Measurements from ENCODE around the gene BACH2.
"Not testable (repeated sequence)": the region's sequence is repeated elsewhere in the genome, so short reads cannot be mapped to it uniquely, and the experiment has no call there.

Gene BACH2

GRCh38 chr6:89992818-89993217, 303.8 kb downstream of the BACH2 start:
- DNase-seq (ENCODE audit: low read depth), result no peak

- peak; percentile 41 for DNase-seq (ENCODE audit: low read depth)
These were observed 306.9 kb downstream of the BACH2 start for GRCh38 chr6:89989742-89990141.

GRCh38 chr6:89987830-89988229, 308.8 kb downstream of the BACH2 start:
- DNase-seq (ENCODE audit: low read depth), result no peak

GRCh38 chr6:89987140-89987539, 309.5 kb downstream of the BACH2 start:
- no peak for DNase-seq (ENCODE audit: low read depth)

GRCh38 chr6:89986650-89987074, 310.0 kb downstream of the BACH2 start:
- no peak for DNase-seq (ENCODE audit: low read depth)

- DNase-seq (ENCODE audit: low read depth), result no peak
These were observed 310.7 kb downstream of the BACH2 start for GRCh38 chr6:89985751-89986493.

GRCh38 chr6:89984926-89985750, 311.5 kb downstream of the BACH2 start:
- DNase-seq (ENCODE audit: low read depth), result no peak

GRCh38 chr6:89980353-89980752, 316.3 kb downstream of the BACH2 start:
- no peak for DNase-seq (ENCODE audit: low read depth)

GRCh38 chr6:89979481-89980119, 317.0 kb downstream of the BACH2 start:
- no peak for DNase-seq (ENCODE audit: low read depth)

GRCh38 chr6:89978749-89979145, 317.9 kb downstream of the BACH2 start:
- no peak for DNase-seq (ENCODE audit: low read depth)

GRCh38 chr6:89977808-89978748, 318.6 kb downstream of the BACH2 start:
- no peak for DNase-seq (ENCODE audit: low read depth)

GRCh38 chr6:89976694-89977020, 320.0 kb downstream of the BACH2 start:
- DNase-seq (ENCODE audit: low read depth), result no peak

- DNase-seq (ENCODE audit: low read depth), result no peak
These were observed 320.5 kb downstream of the BACH2 start for GRCh38 chr6:89975991-89976693.

GRCh38 chr6:89975366-89975765, 321.3 kb downstream of the BACH2 start:
- DNase-seq (ENCODE audit: low read depth), result no peak

- DNase-seq (ENCODE audit: low read depth), result no peak
These were observed 321.8 kb downstream of the BACH2 start for GRCh38 chr6:89974834-89975233.

- no peak for DNase-seq (ENCODE audit: low read depth)
These were observed 324.6 kb downstream of the BACH2 start for GRCh38 chr6:89972025-89972381.

GRCh38 chr6:89971338-89972024, 325.2 kb downstream of the BACH2 start:
- not testable (repeated sequence) for DNase-seq (ENCODE audit: low read depth)

- DNase-seq (ENCODE audit: low read depth), result no peak
These were observed 325.9 kb downstream of the BACH2 start for GRCh38 chr6:89970609-89971337.

GRCh38 chr6:89970072-89970471, 326.6 kb downstream of the BACH2 start:
- DNase-seq (ENCODE audit: low read depth), result no peak

- no peak for DNase-seq (ENCODE audit: low read depth)
These were observed 329.7 kb downstream of the BACH2 start for GRCh38 chr6:89966913-89967312.

All from HS-27A (cell line).